Thyroid gland (tissue), 4 donors: ENCODE data around the gene RAB18.

Experiments
- CTCF ChIP-seq, 6 experiments: fragments of 200-600 bp in 3 of 6; fragments of 450-650 bp in 3 of 6; sonication (generic) in 3 of 6; IDR thresholded peaks; one replicate each; pipeline ENCODE4 v1.5.1; 2016 to 2019; ENCODE audit warnings: antibody characterized with exemption in 6 of 6, mild to moderate bottlenecking in 2 of 6, inconsistent platforms in 1 of 6, moderate library complexity in 1 of 6
- POLR2A ChIP-seq, 2 donors: fragments of 450-650 bp; IDR thresholded peaks; one replicate each; pipeline ENCODE4 v1.6.1; 2017; ENCODE audit warnings: antibody characterized with exemption in 2 of 2, mild to moderate bottlenecking in 2 of 2, moderate library complexity in 1 of 2

GRCh38 chr10:27506280-27506679 is 2.2 kb downstream of the RAB18 start:
- TF ChIP-seq CTCF (IDR thresholded peaks at IDR 0.05) (no peak), POLR2A (IDR thresholded peaks at IDR 0.05) (no peak)
